Spleen (tissue), 7 donors: ENCODE measurements around the gene ABHD17B.

Experiments
- CTCF ChIP-seq, 11 experiments: fragments of 200-600 bp in 7 of 11; fragments of 450-650 bp in 4 of 11; sonication (generic) in 4 of 11; IDR thresholded peaks in 8 of 11; conservative IDR thresholded peaks in 3 of 11; 1 replicate in 7 of 11; 2 replicates in 4 of 11; pipeline versions ENCODE4 v1.4.0 to v1.8.0; 2016 to 2021; ENCODE audit warnings: antibody characterized with exemption in 11 of 11, inconsistent platforms in 4 of 11, mild to moderate bottlenecking in 1 of 11
- POLR2A ChIP-seq, 3 donors: fragments of 450-650 bp; IDR thresholded peaks; one replicate each; pipeline ENCODE4 v1.5.1; 2017; ENCODE audit warnings: antibody characterized with exemption in 3 of 3, mild to moderate bottlenecking in 1 of 3
- donor health status: DM: no; HTN: no; CAD: no; lungs with moderate emphysema.
- donor health status: DM: no; HTN: no; CAD: no.
- donor health status: DM: no; HTN: no; CAD: no.

- TF ChIP-seq CTCF (IDR thresholded peaks at IDR 0.05 in 8 of 11, conservative IDR thresholded peaks at IDR 0.05 in 3 of 11) (peak; percentile 27 to 77 (median 64)), POLR2A (IDR thresholded peaks at IDR 0.05) (no peak)
Observed at GRCh38 chr9:71819115-71819739, 91.8 kb downstream of the ABHD17B start.
